GM12872 (cell line): ENCODE results near the gene ADAMTS10.

Experiments used
- TF ChIP-seq, protein P1 (sequence below): IDR thresholded peaks from 3 replicates; pipeline ENCODE4 v1.5.1; 2011; ENCODE audit warnings: low read depth, mild to moderate bottlenecking, low read length, moderate library complexity; ENCODE audit not compliant: insufficient read depth

The ADAMTS10 gene

DNA sequence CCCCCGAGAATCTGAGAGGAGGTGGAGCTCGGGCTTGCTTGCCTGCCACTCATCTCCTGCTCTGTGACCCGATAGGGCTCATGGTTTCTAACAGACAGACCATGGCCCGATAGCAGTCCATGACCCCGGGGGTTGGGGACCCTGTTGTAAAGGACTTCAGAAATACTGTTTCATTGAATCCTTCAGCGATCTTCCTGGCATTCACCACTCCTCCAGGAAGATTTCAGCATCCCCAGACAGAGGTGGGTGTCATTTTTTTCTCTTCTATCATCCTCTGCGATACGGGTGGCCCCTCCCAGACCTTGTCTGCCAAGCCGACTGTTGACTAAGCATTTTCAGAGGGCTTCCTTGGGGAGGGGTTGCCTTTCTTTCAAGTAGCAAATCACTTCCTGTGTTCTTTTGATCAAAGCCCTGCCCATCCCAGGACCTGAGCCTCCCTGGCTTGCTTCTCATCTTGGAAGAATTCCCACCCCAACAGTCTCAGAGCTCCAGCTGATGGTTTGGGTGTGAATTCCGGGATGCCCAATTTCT, 35.0 kb downstream of the ADAMTS10 start:
- TF ChIP-seq, protein P1, sequence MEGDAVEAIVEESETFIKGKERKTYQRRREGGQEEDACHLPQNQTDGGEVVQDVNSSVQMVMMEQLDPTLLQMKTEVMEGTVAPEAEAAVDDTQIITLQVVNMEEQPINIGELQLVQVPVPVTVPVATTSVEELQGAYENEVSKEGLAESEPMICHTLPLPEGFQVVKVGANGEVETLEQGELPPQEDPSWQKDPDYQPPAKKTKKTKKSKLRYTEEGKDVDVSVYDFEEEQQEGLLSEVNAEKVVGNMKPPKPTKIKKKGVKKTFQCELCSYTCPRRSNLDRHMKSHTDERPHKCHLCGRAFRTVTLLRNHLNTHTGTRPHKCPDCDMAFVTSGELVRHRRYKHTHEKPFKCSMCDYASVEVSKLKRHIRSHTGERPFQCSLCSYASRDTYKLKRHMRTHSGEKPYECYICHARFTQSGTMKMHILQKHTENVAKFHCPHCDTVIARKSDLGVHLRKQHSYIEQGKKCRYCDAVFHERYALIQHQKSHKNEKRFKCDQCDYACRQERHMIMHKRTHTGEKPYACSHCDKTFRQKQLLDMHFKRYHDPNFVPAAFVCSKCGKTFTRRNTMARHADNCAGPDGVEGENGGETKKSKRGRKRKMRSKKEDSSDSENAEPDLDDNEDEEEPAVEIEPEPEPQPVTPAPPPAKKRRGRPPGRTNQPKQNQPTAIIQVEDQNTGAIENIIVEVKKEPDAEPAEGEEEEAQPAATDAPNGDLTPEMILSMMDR = no peak

DNA sequence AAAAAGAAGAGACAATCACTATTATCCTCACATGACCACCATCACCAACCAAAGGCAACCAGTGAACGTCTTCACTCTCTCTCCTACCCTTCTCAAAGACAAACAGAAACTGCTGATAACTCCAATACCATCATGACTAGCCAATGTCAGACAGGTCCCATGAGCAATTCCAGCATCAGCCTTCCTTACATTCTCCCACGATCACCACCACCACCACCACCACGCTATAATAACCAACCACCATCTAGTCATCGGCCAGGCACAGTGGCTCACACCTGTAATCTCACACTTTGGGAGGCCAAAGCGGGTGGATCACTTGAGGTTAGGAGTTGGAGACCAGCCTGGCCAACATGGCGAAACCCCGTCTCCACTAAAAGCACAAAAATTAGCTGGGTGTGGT, 37.2 kb downstream of the ADAMTS10 start:
- TF ChIP-seq, protein P1 = no peak

DNA sequence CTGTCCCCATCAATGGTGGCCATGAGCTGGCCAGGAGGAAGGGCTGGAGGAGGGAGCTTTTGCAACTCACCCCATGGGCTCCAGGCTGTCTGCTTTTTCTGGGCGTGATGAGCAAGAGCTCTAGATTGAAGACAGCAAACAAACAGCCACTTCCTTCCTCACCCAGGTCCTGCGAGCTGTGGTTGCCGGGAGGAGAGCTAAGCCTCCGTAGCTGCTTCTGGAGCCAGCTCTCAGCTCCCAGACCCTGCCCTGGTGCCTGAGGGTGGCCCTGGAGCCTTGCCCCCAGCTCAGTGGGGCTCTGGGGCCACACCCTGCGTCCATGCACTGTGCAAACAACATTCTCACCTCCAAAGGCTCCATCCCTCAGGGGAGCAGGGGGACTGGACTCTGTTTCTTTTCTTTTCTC, 39.5 kb downstream of the ADAMTS10 start:
- TF ChIP-seq, protein P1 = no peak

DNA sequence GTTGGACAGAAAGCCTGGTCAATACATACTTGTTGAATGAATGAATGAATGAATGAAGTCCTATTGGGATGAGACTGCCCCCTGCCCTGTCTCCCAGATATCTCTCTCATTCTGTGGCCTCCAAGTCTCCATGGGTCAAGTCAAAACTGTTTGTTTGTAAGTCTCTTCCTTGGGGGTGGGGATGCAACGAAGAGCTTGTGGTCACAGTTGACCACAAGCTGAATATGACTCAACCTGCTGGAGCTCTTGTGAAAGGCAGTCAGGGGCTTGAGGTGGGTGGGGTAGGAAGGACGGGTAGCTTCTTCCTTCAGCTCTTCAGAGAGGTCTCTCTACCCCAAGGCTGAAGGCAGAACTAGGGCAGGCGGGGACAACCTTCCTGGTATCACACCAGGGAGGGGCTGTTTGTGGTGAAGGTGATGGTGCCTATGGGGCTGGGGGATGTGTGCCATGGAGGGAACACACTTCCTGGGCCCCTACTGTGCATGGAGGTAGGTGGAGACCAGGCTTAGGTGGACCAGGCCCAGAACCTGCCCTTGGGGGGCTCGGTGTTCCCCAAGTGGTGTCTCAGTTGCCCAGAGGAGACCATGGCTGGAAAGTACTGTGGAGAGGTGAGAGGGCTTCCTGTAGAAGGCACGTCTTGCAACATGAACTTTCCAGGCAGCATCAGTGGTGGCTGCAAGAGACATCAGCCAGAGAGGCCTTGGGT, 41.3 kb downstream of the ADAMTS10 start:
- TF ChIP-seq, protein P1 = no peak

DNA sequence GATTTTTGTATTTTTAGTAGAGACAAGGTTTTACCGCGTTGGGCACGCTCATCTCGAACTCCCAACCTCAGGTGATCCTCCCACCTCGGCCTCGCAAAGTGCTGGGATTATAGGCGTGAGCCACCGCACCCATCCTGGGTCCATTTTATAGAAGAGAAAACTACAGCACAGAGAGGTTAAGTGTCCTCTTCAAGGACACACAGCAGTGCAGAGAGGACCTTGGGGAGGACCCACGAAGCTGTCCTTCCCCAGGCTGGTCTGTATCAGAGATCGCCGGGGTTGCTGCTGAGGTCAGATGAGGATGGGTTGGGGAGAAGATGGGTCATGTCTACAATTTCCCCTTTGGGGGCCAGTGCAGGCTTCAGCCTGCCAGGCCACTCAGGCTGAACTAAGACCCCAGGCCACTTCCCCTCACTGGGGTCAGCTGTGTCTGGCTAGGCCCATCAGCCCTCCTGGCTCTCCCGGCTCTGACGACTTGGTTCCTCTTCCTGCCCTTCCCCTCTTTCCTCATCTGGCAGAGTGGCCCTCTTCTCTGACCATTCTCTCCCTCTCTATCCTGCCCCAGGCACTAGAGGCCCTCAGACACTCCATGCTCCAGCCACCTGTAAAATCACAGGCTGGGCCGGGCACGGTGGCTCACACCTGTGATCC, 42.9 kb downstream of the ADAMTS10 start:
- TF ChIP-seq, protein P1 = no peak

DNA sequence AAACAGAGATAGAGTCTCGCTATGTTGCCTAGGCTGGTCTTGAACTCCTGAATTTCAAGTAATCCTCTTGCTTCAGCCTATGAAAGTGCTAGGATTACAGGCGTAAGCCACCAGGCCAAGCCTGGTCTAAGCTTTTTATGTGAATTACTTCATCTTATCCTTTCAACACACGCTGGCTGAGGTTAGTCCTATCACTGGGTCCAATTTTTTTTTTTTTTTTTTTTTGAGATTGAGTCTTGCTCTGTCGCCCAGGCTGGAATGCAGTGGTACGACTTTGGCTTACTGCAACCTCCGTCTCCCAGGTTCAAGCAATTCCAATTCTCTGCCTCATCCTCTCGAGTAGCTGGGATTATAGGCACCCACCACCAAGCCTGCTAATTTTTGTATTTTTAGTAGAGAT, 43.7 kb downstream of the ADAMTS10 start:
- TF ChIP-seq, protein P1 = no peak

DNA sequence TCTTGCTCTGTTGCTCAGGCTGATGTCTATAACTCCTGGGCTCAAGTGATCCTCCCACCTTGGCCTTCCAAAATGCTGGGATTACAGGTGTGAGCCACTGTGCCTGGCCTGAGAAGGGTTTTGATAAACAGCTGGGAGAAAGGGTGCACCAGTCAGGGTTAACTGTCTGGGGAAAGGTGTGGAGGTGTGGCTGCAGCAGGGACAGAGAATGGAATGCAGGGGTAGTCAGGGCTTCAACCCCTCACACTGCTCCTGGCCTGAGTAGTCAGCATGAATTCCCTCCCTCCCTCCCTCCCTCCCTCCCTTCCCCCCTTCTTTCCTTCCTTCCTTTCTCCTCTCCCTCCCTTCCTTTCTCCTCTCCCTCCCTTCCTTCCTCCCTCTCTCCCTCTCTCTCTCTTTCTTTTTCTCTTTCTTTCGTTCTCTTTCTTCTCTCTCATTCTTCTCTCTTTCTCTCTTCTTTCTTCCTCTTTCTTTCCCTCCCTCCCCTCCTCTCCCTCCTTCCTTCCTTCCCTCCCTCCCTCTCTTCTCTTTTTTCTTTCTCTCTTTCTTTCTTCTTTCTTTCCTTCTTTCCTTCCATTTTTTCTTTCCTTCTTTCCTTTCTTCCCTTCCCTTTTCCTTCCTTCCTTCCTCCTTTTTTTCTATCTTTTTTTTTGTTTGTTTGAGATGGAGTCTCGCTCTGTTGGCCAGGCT, 49.3 kb downstream of the ADAMTS10 start:
- TF ChIP-seq, protein P1 = no peak
